Measurements from ENCODE around the gene NKAIN4.

The NKAIN4 gene

DNA sequence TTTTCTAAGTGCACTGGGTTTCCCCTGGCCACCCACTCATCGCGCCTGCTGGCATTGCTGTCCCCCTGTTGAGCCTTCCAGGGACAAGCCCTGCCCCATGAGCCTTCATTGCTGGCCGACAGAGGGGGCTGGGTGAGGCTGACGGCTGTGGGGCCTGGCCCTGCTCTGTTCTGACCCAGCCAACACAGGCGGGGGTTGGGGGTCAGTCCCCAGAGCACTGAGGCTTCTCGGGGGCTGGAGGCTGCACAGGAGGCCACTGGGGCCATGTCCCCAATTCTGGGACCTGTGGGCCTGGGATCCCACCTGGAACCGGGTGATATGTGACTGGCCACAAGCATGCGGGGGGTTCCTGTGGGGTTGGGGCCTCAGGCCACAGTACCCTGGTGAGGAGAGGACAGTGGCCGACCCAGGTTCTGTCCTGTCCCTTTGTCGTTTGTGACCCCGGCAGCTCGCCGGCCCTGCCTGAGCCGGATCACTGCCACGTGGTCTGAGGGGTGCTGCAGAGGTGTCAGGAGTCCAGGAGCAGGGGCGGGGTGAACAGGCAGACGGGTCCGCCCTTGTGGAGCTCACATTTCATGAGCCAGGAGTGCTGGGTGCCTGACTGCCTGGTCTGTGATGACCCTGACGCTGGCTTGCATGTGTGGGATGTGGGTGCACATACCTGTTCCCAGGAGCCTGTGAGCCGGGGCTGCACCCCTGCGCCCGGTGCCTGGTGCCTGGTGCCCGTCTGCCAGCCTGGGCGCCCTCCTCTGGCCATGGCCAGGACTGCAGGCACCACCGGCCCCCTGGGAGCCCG, 36.6 kb upstream of the NKAIN4 start:
- no peaks in the 10 kb centered on the region for H3K9me3 ChIP-seq (ENCODE audit: control insufficient read depth, insufficient read depth, low read length)
- no peak overlapping the region for H3K27ac ChIP-seq (ENCODE audit: low read depth, low read length)
- H3F3A ChIP-seq (ENCODE audit: control insufficient read depth, insufficient read depth): no peaks in the 10 kb centered on the region
- TF ChIP-seq, protein P1, sequence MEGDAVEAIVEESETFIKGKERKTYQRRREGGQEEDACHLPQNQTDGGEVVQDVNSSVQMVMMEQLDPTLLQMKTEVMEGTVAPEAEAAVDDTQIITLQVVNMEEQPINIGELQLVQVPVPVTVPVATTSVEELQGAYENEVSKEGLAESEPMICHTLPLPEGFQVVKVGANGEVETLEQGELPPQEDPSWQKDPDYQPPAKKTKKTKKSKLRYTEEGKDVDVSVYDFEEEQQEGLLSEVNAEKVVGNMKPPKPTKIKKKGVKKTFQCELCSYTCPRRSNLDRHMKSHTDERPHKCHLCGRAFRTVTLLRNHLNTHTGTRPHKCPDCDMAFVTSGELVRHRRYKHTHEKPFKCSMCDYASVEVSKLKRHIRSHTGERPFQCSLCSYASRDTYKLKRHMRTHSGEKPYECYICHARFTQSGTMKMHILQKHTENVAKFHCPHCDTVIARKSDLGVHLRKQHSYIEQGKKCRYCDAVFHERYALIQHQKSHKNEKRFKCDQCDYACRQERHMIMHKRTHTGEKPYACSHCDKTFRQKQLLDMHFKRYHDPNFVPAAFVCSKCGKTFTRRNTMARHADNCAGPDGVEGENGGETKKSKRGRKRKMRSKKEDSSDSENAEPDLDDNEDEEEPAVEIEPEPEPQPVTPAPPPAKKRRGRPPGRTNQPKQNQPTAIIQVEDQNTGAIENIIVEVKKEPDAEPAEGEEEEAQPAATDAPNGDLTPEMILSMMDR (IDR thresholded peaks at IDR 0.05; ENCODE audit: low read depth, low read length, poor library complexity, severe bottlenecking): peak; percentile 81
- no peak for TF ChIP-seq EZH2phosphoT487 (IDR thresholded peaks at IDR 0.05; ENCODE audit: borderline replicate concordance, low read length)
- H3K4me1 ChIP-seq (ENCODE audit: control insufficient read depth, low read length): peaks cover 3% of the 10 kb centered on the region; the same call in 1 of the 2 replicates
- H3K4me3 ChIP-seq (ENCODE audit: low read length): no peak overlapping the region
- H3K4me2 ChIP-seq (ENCODE audit: low read length): no peak overlapping the region
- H4K20me1 ChIP-seq (ENCODE audit: control insufficient read depth, insufficient read depth, low read depth, low read length): no peaks in the 10 kb centered on the region
- no peaks in the 10 kb centered on the region for H3K79me2 ChIP-seq (ENCODE audit: control insufficient read depth, low read length)
- no peaks in the 10 kb centered on the region for H3K9me2 ChIP-seq (replicated peaks; ENCODE audit: control insufficient read depth, low read length)
- no peaks in the 10 kb centered on the region for H3K27me3 ChIP-seq (ENCODE audit: control insufficient read depth, low read length)
- H3K36me3 ChIP-seq (ENCODE audit: control insufficient read depth, low read length): peaks cover 9% of the 10 kb centered on the region; the same call in 1 of the 2 replicates

DNA sequence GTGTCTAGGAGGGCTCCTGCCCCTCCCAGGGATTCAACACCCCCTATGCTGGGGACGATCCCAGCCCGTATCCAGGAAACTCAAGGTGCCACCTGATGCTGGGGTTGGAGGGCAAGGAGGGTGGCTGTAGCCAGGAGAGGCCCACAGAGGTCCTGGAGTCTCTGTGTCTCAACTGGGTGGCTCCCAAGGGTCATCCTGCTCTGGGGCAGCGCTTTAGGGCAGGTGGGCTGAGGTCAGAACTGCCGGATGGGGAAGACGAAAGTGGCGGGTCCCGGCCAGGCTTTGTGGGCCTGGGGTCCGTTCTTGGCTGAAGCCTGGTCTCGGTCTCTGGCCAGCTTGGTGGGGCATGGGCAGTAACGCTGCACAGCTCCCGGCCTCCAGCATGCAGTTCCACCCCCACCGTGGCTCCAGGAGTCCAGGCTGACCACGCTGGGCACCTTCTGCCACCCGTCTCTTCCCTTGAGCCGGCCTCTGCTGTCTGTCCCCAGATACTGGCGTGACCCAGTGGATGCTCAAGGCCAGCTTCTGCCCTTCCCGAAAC, 35.9 kb upstream of the NKAIN4 start:
- Histone ChIP-seq H3F3A (ENCODE audit: control insufficient read depth, insufficient read depth) (no peaks in the 10 kb centered on the region), H3K9me2 (replicated peaks; ENCODE audit: control insufficient read depth, low read length) (no peaks in the 10 kb centered on the region), H3K79me2 (ENCODE audit: control insufficient read depth, low read length) (no peaks in the 10 kb centered on the region), H4K20me1 (ENCODE audit: control insufficient read depth, insufficient read depth, low read depth, low read length) (no peaks in the 10 kb centered on the region), H3K27ac (ENCODE audit: low read depth, low read length) (no peak overlapping the region), H3K27me3 (ENCODE audit: control insufficient read depth, low read length) (no peaks in the 10 kb centered on the region), H3K9me3 (ENCODE audit: control insufficient read depth, insufficient read depth, low read length) (no peaks in the 10 kb centered on the region), H3K4me2 (ENCODE audit: low read length) (no peak overlapping the region), H3K36me3 (ENCODE audit: control insufficient read depth, low read length) (peaks cover 15% of the 10 kb centered on the region; the same call in 1 of the 2 replicates), H3K4me1 (ENCODE audit: control insufficient read depth, low read length) (peaks cover 3% of the 10 kb centered on the region; the same call in 1 of the 2 replicates), H3K4me3 (ENCODE audit: low read length) (no peak overlapping the region)
- TF ChIP-seq EZH2phosphoT487 (IDR thresholded peaks at IDR 0.05; ENCODE audit: borderline replicate concordance, low read length): no peak
- TF ChIP-seq, protein P1 (IDR thresholded peaks at IDR 0.05; ENCODE audit: low read depth, low read length, poor library complexity, severe bottlenecking): no peak

DNA sequence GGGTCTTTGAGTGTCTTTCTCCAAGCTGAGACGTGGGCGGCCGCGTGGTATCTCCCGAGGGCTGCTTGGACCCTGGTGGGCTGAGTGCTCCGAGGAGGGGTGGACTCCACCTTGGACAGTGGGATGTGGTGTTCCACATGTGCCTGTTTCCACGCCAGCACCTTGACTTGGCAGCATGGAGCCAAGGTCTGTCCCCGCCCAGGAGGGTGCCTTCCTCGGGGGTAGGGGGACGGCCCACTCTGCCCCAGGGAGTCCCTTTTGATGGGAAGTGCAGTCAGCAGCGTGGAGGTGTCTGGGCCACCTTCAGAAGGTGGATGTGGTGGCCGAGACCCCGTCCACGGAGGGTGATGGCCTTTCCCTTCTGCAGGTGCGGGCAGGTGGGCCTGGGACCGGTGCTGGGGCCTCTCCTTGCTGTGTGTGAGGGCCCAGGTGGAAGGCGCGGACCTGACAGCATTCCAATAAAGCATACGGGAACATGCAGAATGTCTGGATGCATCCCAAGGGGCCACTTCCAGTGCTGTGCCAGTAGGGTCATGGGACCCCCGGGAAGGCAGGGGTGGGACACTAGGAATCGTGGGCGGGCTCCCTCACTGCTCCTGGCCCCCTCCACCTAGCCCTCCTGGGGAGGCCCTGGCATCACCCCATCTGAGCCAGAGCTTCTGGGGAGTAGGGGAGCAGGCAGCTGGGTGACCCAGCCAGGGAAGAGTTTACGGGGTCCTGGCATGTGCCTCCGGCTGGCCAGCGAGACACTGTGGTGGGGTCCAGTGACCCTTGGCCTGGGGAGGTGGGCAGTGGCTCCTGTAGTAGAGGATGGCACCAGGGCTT, 35.3 kb upstream of the NKAIN4 start:
- Histone ChIP-seq H3K79me2 (ENCODE audit: control insufficient read depth, low read length) (peaks cover 2% of the 10 kb centered on the region; the same call in 1 of the 2 replicates), H4K20me1 (ENCODE audit: control insufficient read depth, insufficient read depth, low read depth, low read length) (no peaks in the 10 kb centered on the region), H3K27me3 (ENCODE audit: control insufficient read depth, low read length) (no peaks in the 10 kb centered on the region), H3K27ac (ENCODE audit: low read depth, low read length) (no peak overlapping the region), H3K4me1 (ENCODE audit: control insufficient read depth, low read length) (peaks cover 8% of the 10 kb centered on the region), H3F3A (ENCODE audit: control insufficient read depth, insufficient read depth) (no peaks in the 10 kb centered on the region), H3K36me3 (ENCODE audit: control insufficient read depth, low read length) (peaks cover 16% of the 10 kb centered on the region; the same call in 1 of the 2 replicates), H3K4me2 (ENCODE audit: low read length) (no peak overlapping the region), H3K9me3 (ENCODE audit: control insufficient read depth, insufficient read depth, low read length) (no peaks in the 10 kb centered on the region), H3K4me3 (ENCODE audit: low read length) (no peak overlapping the region), H3K9me2 (replicated peaks; ENCODE audit: control insufficient read depth, low read length) (no peaks in the 10 kb centered on the region)
- no peak for TF ChIP-seq EZH2phosphoT487 (IDR thresholded peaks at IDR 0.05; ENCODE audit: borderline replicate concordance, low read length)
- TF ChIP-seq, protein P1 (IDR thresholded peaks at IDR 0.05; ENCODE audit: low read depth, low read length, poor library complexity, severe bottlenecking): no peak

All from DOHH2 (cell line).